HepG2 (cell line): ENCODE results near the gene LITAF. TPM values are rescaled to one million over a fixed set of nuclear protein-coding genes. Genes with fewer than 3 reads are reported as not detected.
A peak's percentile ranks its signal among the peaks of the same experiment; 100 is the strongest.

Source experiments
- ATAC-seq: fragments of 200-7000 bp; cut with Tn5 transposase; 3 replicates; pipeline ENCODE4 v1.9.1; 2020; ENCODE audit warnings: mild to moderate bottlenecking, moderate library complexity
- BruUV-seq: library from RNA; stranded (reverse); fragments of 400-500 nt; replicated peaks from 2 replicates; lab custom pipeline; 2021; lab: Mats Ljungman, UMichigan
- CTCF ChIA-PET: fragments of 300-600 bp; formaldehyde crosslinking; extraction: SDS; loops from one replicate; lab custom pipeline; 2021; ENCODE audit warnings: low total read pairs, inconsistent platforms, low intra/inter-chr PET ratio; lab: Yijun Ruan, JAX
- POLR2A ChIA-PET: fragments of 350-600 bp; sonication (Branson Sonifier 250); formaldehyde crosslinking; loops from one replicate; lab custom pipeline; 2020; ENCODE audit warnings: antibody characterized with exemption, inconsistent platforms; lab: Yijun Ruan, JAX
- DNase-seq: peaks from one replicate; pipeline ENCODE4 v3.0.0-alpha.2; 2015; ENCODE audit warnings: low spot score
- FAIRE-seq: peaks from 3 replicates; lab custom pipeline; 2011; peaks lifted over from hg19 to GRCh38; lab: Jason Lieb, UNC
- H2AFZ ChIP-seq: one replicate; pipeline ENCODE4 v1.6.1; 2011; ENCODE audit warnings: low read length, inconsistent platforms
- H3K27ac ChIP-seq: fragments of 300-600 bp; 3 replicates; pipeline ENCODE4 v1.8.0; 2011; ENCODE audit warnings: mixed run types, mild to moderate bottlenecking, mixed read lengths, low read length, inconsistent platforms; ENCODE audit not compliant: insufficient read depth; ENCODE audit errors: extremely low read length
- H3K27me3 ChIP-seq, 2 experiments: fragments of 200-600 bp in 1 of 2; 2 replicates in 1 of 2; 3 replicates in 1 of 2; pipeline versions ENCODE4 v1.6.0 to v1.8.0; 2011; ENCODE audit warnings: low read length in 2 of 2, mild to moderate bottlenecking in 2 of 2, moderate library complexity in 2 of 2, inconsistent platforms in 1 of 2; ENCODE audit not compliant: insufficient read depth in 2 of 2, control insufficient read depth in 1 of 2
- H3K36me3 ChIP-seq, 2 experiments: fragments of 200-600 bp in 1 of 2; replicated peaks in 1 of 2; 2 replicates in 1 of 2; 3 replicates in 1 of 2; pipeline versions ENCODE4 v1.5.1 to v1.8.0; 2011; ENCODE audit warnings: low read length in 2 of 2, inconsistent platforms in 1 of 2; ENCODE audit not compliant: insufficient read depth in 2 of 2, control insufficient read depth in 1 of 2
- H3K4me1 ChIP-seq: 2 replicates; pipeline ENCODE4 v1.5.1; 2012; ENCODE audit warnings: low read length, inconsistent platforms; ENCODE audit not compliant: insufficient read depth
- H3K4me2 ChIP-seq: 2 replicates; pipeline ENCODE4 v1.6.0; 2011; ENCODE audit warnings: low read depth, low read length, inconsistent platforms
- H3K4me3 ChIP-seq, 3 experiments: fragments of 200-600 bp in 1 of 3; sonication (generic), shearing (Covaris generic) in 1 of 3; replicated peaks in 1 of 3; 2 replicates each; pipeline ENCODE4 v1.5.1; 2011 to 2016; ENCODE audit warnings: low read length in 3 of 3, inconsistent platforms in 2 of 3, low read depth in 2 of 3, mild to moderate bottlenecking in 2 of 3, control low read depth in 1 of 3, mixed read lengths in 1 of 3; ENCODE audit not compliant: insufficient read depth in 1 of 3
- H3K79me2 ChIP-seq: one replicate; pipeline ENCODE4 v1.6.1; 2011; ENCODE audit warnings: low read length, inconsistent platforms; ENCODE audit not compliant: insufficient read depth
- H3K9ac ChIP-seq: 2 replicates; pipeline ENCODE4 v1.6.0; 2011; ENCODE audit warnings: mild to moderate bottlenecking, low read depth, low read length, inconsistent platforms; ENCODE audit not compliant: insufficient read depth
- H3K9me3 ChIP-seq: 2 replicates; pipeline ENCODE4 v1.5.1; 2012; ENCODE audit warnings: mild to moderate bottlenecking, low read length
- H4K20me1 ChIP-seq: 2 replicates; pipeline ENCODE4 v1.6.0; 2011; ENCODE audit warnings: inconsistent platforms, mild to moderate bottlenecking, low read length, moderate library complexity; ENCODE audit not compliant: insufficient read depth
- ATF7 ChIP-seq, 2 experiments: fragments of 450-650 bp in 1 of 2; sonication (generic) in 1 of 2; formaldehyde crosslinking in 1 of 2; IDR thresholded peaks; 2 replicates each; pipeline versions ENCODE4 v1.4.0 to v1.6.1; 2016 to 2020; ENCODE audit warnings: antibody characterized with exemption in 1 of 2, mild to moderate bottlenecking in 1 of 2, missing genetic modification reagents in 1 of 2
- HOXA9 ChIP-seq: sonication (generic); formaldehyde crosslinking; IDR thresholded peaks from 2 replicates; pipeline ENCODE4 v1.8.1; 2022; ENCODE audit warnings: missing genetic modification reagents, mild to moderate bottlenecking, moderate library complexity, borderline replicate concordance
- SNAI1 ChIP-seq: sonication (generic); formaldehyde crosslinking; IDR thresholded peaks from 2 replicates; pipeline ENCODE4 v1.5.0; 2020; ENCODE audit warnings: mild to moderate bottlenecking, missing genetic modification reagents, borderline replicate concordance
- SSRP1 ChIP-seq: IDR thresholded peaks from 2 replicates; pipeline ENCODE4 v1.6.1; 2016; ENCODE audit warnings: control low read depth
- TGIF2 ChIP-seq: IDR thresholded peaks from 2 replicates; pipeline ENCODE4 v1.6.1; 2016; ENCODE audit warnings: control low read depth, missing compliant biosample characterization
- ZNF138 ChIP-seq: sonication (generic); formaldehyde crosslinking; IDR thresholded peaks from 2 replicates; pipeline ENCODE4 v1.5.0; 2020; ENCODE audit warnings: mild to moderate bottlenecking, low read depth, missing genetic modification reagents
- ZNF564 ChIP-seq: sonication (generic); formaldehyde crosslinking; IDR thresholded peaks from 2 replicates; pipeline ENCODE4 v1.8.1; 2023; ENCODE audit warnings: mild to moderate bottlenecking, missing genetic modification reagents
- WGBS: methylation state at CpG from one replicate; pipeline ENCODE4 v1.1.6; 2017; ENCODE audit warnings: low lambda C conversion rate; 5-methylcytosine and 5-hydroxymethylcytosine counted together
- in situ Hi-C: cut with HindIII; loops from 2 replicates; pipeline ENCODE4 v1.10.0; 2017; ENCODE audit warnings: low pct_unique_long_range_greater_than_20kb; ENCODE audit not compliant: extremely low pct_ligation_motif_present
- intact Hi-C: fragments of 100-400 bp; cut with micrococcal nuclease; formaldehyde crosslinking; loops from one replicate; pipeline ENCODE4 v1.10.0; 2022; ENCODE audit not compliant: unreplicated experiment
- polyA plus RNA-seq, 8 experiments: library from polyadenylated mRNA; depleted of rRNA in 3 of 8; stranded (reverse) in 7 of 8; unstranded in 1 of 8; fragments of >200 nt; fragmentation: Illumina TruSeq in 4 of 8; extraction: Trizol in 4 of 8; gene quantifications; 2 replicates each; pipeline versions ENCODE4 v1.2.1 to v1.2.3, GENCODE V29; 2011 to 2016; ENCODE audit warnings: low read depth in 4 of 8, missing spikeins in 1 of 8, mixed read lengths in 1 of 8; ENCODE audit not compliant: insufficient read depth in 1 of 8
- total RNA-seq, 5 experiments: library from RNA; depleted of rRNA; stranded (reverse); fragments of >200 nt; fragmentation: Illumina TruSeq; extraction: Trizol; gene quantifications; 2 replicates each; pipeline ENCODE4 v1.2.3, GENCODE V29; 2016; ENCODE audit warnings: low read depth in 1 of 5
- TF ChIP-seq, protein P1 (sequence below): sonication (generic); formaldehyde crosslinking; IDR thresholded peaks from 2 replicates; pipeline ENCODE4 v1.5.0; 2020; ENCODE audit warnings: missing genetic modification reagents
- TF ChIP-seq, protein P2 (sequence below): fragments of 450-650 bp; IDR thresholded peaks from 2 replicates; pipeline ENCODE4 v1.6.1; 2017
- TF ChIP-seq, protein P3 (sequence below): sonication (generic); formaldehyde crosslinking; IDR thresholded peaks from 2 replicates; pipeline ENCODE4 v1.8.1; 2023; ENCODE audit warnings: mild to moderate bottlenecking, inconsistent platforms, moderate library complexity, missing genetic modification reagents, borderline replicate concordance
- TF ChIP-seq, protein P4 (sequence below): fragments of 450-650 bp; IDR thresholded peaks from 2 replicates; pipeline ENCODE4 v1.6.1; 2017; ENCODE audit warnings: mild to moderate bottlenecking
- TF ChIP-seq, protein P5 (sequence below): sonication (generic); formaldehyde crosslinking; IDR thresholded peaks from 2 replicates; pipeline ENCODE4 v1.8.1; 2023; ENCODE audit warnings: missing genetic modification reagents, mild to moderate bottlenecking, borderline replicate concordance

The LITAF gene
- total and polyA plus RNA-seq, 2 of the 13 experiments (the other 11 are each of a cell fraction or from before 2014, with no cell fraction given): 80.1 to 141 TPM

DNA sequence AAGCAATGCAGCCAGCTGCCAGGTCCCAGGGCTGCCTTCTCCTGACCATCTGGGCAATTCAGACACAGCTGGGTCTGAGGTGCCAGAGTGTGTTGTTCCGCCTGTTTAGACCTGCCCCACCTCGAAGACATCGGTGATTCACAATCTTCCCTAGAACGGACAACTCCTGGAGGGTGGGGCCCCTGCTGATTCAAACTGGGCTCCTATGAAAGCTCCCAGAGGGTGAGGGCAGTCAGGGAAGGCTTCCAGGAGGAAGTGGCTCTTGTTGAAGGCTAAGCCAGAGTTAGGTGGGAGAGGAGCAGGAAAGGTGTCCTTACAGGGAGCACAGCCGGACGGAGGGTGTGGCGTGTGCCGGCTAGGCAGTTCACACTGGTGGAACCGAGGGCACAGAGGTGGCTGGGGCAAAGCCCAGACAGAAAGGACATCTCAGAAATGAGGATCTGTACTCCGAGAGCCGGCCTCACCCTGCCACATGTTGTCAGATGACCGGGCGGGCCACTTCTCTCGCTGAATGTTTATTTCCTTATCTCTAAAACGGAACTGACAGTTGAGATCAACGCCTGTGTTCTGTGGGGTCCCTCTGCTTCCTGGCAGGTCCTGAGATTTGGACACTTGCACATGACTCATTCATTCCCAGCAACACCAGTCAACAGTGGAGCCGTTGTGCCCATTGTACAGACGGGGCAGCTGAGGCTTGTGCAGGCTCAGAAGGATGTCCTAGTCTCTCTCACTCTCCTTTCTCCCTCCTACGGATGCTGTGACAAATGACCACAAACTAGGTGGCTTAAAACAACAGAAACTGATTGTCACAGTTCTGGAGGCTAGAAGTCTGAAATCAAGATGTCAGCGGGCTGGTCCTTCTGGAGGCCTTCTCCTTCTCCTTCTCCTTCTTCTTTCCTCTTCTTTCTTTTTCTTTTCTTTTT, 26.9 kb upstream of the LITAF start (continued):
- TF ChIP-seq, protein P1, sequence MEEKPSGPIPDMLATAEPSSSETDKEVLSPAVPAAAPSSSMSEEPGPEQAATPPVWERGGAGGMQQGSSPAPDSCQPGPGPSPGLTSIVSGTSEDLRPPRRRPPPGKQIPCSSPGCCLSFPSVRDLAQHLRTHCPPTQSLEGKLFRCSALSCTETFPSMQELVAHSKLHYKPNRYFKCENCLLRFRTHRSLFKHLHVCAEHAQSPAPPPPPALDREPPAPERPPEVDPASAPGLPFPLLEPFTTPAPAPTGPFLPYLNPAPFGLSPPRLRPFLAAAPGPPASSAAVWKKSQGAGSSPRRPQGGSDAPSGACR (CRISPR knock-in tag): no peak
- TF ChIP-seq, protein P2, sequence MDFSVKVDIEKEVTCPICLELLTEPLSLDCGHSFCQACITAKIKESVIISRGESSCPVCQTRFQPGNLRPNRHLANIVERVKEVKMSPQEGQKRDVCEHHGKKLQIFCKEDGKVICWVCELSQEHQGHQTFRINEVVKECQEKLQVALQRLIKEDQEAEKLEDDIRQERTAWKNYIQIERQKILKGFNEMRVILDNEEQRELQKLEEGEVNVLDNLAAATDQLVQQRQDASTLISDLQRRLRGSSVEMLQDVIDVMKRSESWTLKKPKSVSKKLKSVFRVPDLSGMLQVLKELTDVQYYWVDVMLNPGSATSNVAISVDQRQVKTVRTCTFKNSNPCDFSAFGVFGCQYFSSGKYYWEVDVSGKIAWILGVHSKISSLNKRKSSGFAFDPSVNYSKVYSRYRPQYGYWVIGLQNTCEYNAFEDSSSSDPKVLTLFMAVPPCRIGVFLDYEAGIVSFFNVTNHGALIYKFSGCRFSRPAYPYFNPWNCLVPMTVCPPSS: no peak
- TF ChIP-seq HOXA9 (CRISPR knock-in tag) (no peak), ZNF564 (CRISPR knock-in tag) (no peak), SNAI1 (CRISPR knock-in tag) (no peak; the same call in 1 of the 2 replicates), SSRP1 (peak; percentile 82; the same call in 1 of the 2 replicates)
- TF ChIP-seq, all 625 proteins: peak for 218

DNA sequence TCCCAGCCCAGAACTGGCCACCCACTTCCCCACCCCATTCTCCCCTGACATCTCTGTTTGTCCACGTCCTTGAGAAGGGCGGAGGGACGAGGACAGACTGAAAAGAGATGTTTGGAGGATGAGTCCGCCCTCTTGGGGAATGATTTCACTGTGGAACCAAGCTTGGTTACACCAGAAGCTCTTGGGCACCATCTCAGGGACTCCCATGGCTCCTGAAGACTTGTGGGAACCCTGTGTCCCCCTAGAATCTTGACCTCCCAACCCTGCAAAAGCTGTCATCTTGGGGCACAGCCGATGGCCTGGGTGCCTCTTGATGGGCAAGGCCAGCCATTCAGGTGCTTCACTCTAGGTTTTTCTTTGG, 25.9 kb upstream of the LITAF start:
- Histone ChIP-seq H3K4me3 (peak overlapping the region in 2 of 3 experiments; percentile 9 to 41; a peak in 3 of 6 replicates), H3K36me3 (no peaks in the 10 kb centered on the region), H3K4me1 (peaks cover 43% of the 10 kb centered on the region), H4K20me1 (no peaks in the 10 kb centered on the region), H3K27ac (no peak overlapping the region), H3K79me2 (no peaks in the 10 kb centered on the region), H3K4me2 (peak overlapping the region; percentile 76), H3K9me3 (no peaks in the 10 kb centered on the region), H2AFZ (no peak overlapping the region), H3K27me3 (peaks cover 7 to 30% of the 10 kb centered on the region in 2 experiments), H3K9ac (no peak overlapping the region; the same call in 1 of the 2 replicates)
- FAIRE-seq: no peak
- CTCF ChIA-PET: interaction anchor here (0.8 to 1.3 kb wide), 2 partner anchors 9 to 80 kb away, joined by 3 to 4 read pairs; no protein-coding TSS in a partner anchor
- no peak; the same call in 2 of the 3 replicates for ATAC-seq
- DNase-seq: no peak
- intact Hi-C loops: loop anchor here (1.0 kb wide), 2 partner anchors 20 to 80 kb away; no protein-coding TSS in a partner anchor
- WGBS: 8% methylated on average over 5 of the region's 5 CpGs
- no TSS peak for BruUV-seq
- in situ Hi-C loops: no loop called here
- POLR2A ChIA-PET: interaction anchor here (1.1 kb wide), 1 partner anchor 27 kb away, joined by 3 read pairs; no protein-coding TSS in a partner anchor
- TF ChIP-seq, protein P3, sequence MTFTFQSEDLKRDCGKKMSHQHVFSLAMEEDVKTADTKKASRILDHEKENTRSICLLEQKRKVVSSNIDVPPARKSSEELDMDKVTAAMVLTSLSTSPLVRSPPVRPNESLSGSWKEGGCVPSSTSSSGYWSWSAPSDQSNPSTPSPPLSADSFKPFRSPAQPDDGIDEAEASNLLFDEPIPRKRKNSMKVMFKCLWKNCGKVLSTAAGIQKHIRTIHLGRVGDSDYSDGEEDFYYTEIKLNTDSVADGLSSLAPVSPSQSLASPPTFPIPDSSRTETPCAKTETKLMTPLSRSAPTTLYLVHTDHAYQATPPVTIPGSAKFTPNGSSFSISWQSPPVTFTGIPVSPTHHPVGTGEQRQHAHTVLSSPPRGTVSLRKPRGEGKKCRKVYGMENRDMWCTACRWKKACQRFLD (CRISPR knock-in tag): no peak
- TF ChIP-seq, protein P4, sequence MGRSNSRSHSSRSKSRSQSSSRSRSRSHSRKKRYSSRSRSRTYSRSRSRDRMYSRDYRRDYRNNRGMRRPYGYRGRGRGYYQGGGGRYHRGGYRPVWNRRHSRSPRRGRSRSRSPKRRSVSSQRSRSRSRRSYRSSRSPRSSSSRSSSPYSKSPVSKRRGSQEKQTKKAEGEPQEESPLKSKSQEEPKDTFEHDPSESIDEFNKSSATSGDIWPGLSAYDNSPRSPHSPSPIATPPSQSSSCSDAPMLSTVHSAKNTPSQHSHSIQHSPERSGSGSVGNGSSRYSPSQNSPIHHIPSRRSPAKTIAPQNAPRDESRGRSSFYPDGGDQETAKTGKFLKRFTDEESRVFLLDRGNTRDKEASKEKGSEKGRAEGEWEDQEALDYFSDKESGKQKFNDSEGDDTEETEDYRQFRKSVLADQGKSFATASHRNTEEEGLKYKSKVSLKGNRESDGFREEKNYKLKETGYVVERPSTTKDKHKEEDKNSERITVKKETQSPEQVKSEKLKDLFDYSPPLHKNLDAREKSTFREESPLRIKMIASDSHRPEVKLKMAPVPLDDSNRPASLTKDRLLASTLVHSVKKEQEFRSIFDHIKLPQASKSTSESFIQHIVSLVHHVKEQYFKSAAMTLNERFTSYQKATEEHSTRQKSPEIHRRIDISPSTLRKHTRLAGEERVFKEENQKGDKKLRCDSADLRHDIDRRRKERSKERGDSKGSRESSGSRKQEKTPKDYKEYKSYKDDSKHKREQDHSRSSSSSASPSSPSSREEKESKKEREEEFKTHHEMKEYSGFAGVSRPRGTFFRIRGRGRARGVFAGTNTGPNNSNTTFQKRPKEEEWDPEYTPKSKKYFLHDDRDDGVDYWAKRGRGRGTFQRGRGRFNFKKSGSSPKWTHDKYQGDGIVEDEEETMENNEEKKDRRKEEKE: no peak
- TF ChIP-seq ATF7 (IDR thresholded peaks at IDR 0.05): no peak
- 0 out of 2 replicates have a peak, but pooled peaks have one; percentile 8 for TF ChIP-seq ATF7 (CRISPR knock-in tag; IDR thresholded peaks at IDR 0.05)
- TF ChIP-seq TGIF2 (CRISPR knock-in tag): peak; percentile 85; the same call in 1 of the 2 replicates
- TF ChIP-seq, protein P5, sequence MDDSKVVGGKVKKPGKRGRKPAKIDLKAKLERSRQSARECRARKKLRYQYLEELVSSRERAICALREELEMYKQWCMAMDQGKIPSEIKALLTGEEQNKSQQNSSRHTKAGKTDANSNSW (CRISPR knock-in tag): no peak
- TF ChIP-seq ZNF138 (CRISPR knock-in tag): no peak
